ENCODE data around the gene ZNF142.
"Not testable (repeated sequence)": the region's sequence is repeated elsewhere in the genome, so short reads cannot be mapped to it uniquely, and the experiment has no call there.

ZNF142 gene

GRCh38 chr2:218659258-218659987, at the start of gene ZNF142, which contains the start of gene BCS1L:
ZNF142 (minus strand) TSS chr2:218659623; CDS start chr2:218656429, 3,194 bp downstream.
BCS1L (plus strand) TSS chr2:218659683; CDS start chr2:218660988, 1,305 bp downstream.
- peak; percentile 90 for DNase-seq (ENCODE audit: low read depth)

GRCh38 chr2:218708086-218708485, 48.7 kb upstream of the ZNF142 start:
- DNase-seq (ENCODE audit: low read depth): no peak

- DNase-seq (ENCODE audit: low read depth): no peak
Observed at GRCh38 chr2:218703341-218703740, 43.9 kb upstream of the ZNF142 start.

GRCh38 chr2:218701806-218702205, 42.4 kb upstream of the ZNF142 start:
- DNase-seq (ENCODE audit: low read depth): no peak

GRCh38 chr2:218698885-218699284, 39.5 kb upstream of the ZNF142 start:
- DNase-seq (ENCODE audit: low read depth): no peak

GRCh38 chr2:218694405-218695145, 35.2 kb upstream of the ZNF142 start:
- DNase-seq (ENCODE audit: low read depth): no peak

- no peak for DNase-seq (ENCODE audit: low read depth)
Observed at GRCh38 chr2:218691234-218691633, 31.8 kb upstream of the ZNF142 start.

- DNase-seq (ENCODE audit: low read depth): not testable (repeated sequence)
Observed at GRCh38 chr2:218687400-218688060, 28.1 kb upstream of the ZNF142 start.

- no peak for DNase-seq (ENCODE audit: low read depth)
Observed at GRCh38 chr2:218680061-218680460, 20.6 kb upstream of the ZNF142 start.

- DNase-seq (ENCODE audit: low read depth): no peak
Observed at GRCh38 chr2:218679119-218679518, 19.7 kb upstream of the ZNF142 start.

GRCh38 chr2:218671654-218672566, 12.5 kb upstream of the ZNF142 start, which contains the start of the genes RNF25 and STK36:
RNF25 (minus strand) TSS chr2:218672002; CDS start chr2:218671970, 32 bp downstream.
STK36 (plus strand) TSS chr2:218672086; CDS start chr2:218672830, 744 bp downstream.
- DNase-seq (ENCODE audit: low read depth): peak; percentile 72

- no peak for DNase-seq (ENCODE audit: low read depth)
Observed at GRCh38 chr2:218671097-218671653, 11.8 kb upstream of the ZNF142 start.

GRCh38 chr2:218664653-218665052, 5.2 kb upstream of the ZNF142 start:
- DNase-seq (ENCODE audit: low read depth): no peak

- no peak for DNase-seq (ENCODE audit: low read depth)
Observed at GRCh38 chr2:218663901-218664300, 4.5 kb upstream of the ZNF142 start.

- DNase-seq (ENCODE audit: low read depth): no peak
Observed at GRCh38 chr2:218662827-218663226, 3.4 kb upstream of the ZNF142 start.

GRCh38 chr2:218662377-218662776, 3.0 kb upstream of the ZNF142 start:
- no peak for DNase-seq (ENCODE audit: low read depth)

GRCh38 chr2:218659988-218660358, 550 bp upstream of the ZNF142 start:
- DNase-seq (ENCODE audit: low read depth): no peak

- DNase-seq (ENCODE audit: low read depth): peak; percentile 22
Observed at GRCh38 chr2:218658671-218659257, 659 bp downstream of the ZNF142 start.

- no peak for DNase-seq (ENCODE audit: low read depth)
Observed at GRCh38 chr2:218655751-218656150, 3.7 kb downstream of the ZNF142 start.

- DNase-seq (ENCODE audit: low read depth): no peak
Observed at GRCh38 chr2:218648787-218649100, 10.7 kb downstream of the ZNF142 start.

All from activated gamma-delta T cell treated with anti-CD3 and anti-CD28 coated beads, Interleukin-2, amount 50 U/mL, for 16 hours (primary cell).